Sigmoid colon (tissue), 4 donors: Measurements from ENCODE around the gene FGF19.

Experiments used
- CTCF ChIP-seq, 4 experiments: fragments of 450-650 bp in 3 of 4; fragments of 200-600 bp in 1 of 4; IDR thresholded peaks; one replicate each; pipeline ENCODE4 v1.5.1; 2016 to 2019; ENCODE audit warnings: antibody characterized with exemption in 4 of 4, mild to moderate bottlenecking in 3 of 4, moderate library complexity in 2 of 4
- POLR2AphosphoS5 ChIP-seq, 4 donors: sonication (generic); formaldehyde crosslinking; IDR thresholded peaks; one replicate each; pipeline ENCODE4 v1.6.1; 2017; ENCODE audit warnings: antibody characterized with exemption in 4 of 4

GRCh38 chr11:69697469-69697843 is 6.4 kb downstream of the FGF19 start:
- no peak for TF ChIP-seq POLR2AphosphoS5 (IDR thresholded peaks at IDR 0.05)
- TF ChIP-seq CTCF (IDR thresholded peaks at IDR 0.05), result no peak
